Stimulated activated CD4-positive, alpha-beta T cell treated with anti-CD3 and anti-CD28 coated beads, Interleukin-2, amount 100 ng/mL, for 24 hours (primary cell): ENCODE data around the gene ATXN2.
"Not testable (repeated sequence)": the region's sequence is repeated elsewhere in the genome, so short reads cannot be mapped to it uniquely, and the experiment has no call there.

Experiments used
- DNase-seq, 2 donors: peaks; one replicate each; pipeline ENCODE4 v3.0.0-alpha.2; 2020

ATXN2 gene

GRCh38 chr12:111598637-111599452, at the start of gene ATXN2:
TSS of gene ATXN2 (minus strand) at chr12:111599315. CDS start at chr12:111599034, 281 bp downstream.
- DNase-seq: peak; percentile 65 to 69

GRCh38 chr12:111645433-111645832, 46.3 kb upstream of the ATXN2 start:
- DNase-seq: no peak

- DNase-seq: no peak
These were observed 44.3 kb upstream of the ATXN2 start for GRCh38 chr12:111643427-111643826.

GRCh38 chr12:111642681-111643426, 43.7 kb upstream of the ATXN2 start:
- DNase-seq: no peak

GRCh38 chr12:111640506-111640905, 41.4 kb upstream of the ATXN2 start:
- no peak for DNase-seq

- no peak for DNase-seq
These were observed 39.4 kb upstream of the ATXN2 start for GRCh38 chr12:111638556-111638955.

GRCh38 chr12:111636209-111636945, 37.3 kb upstream of the ATXN2 start:
- DNase-seq: no peak

- no peak for DNase-seq
These were observed 36.4 kb upstream of the ATXN2 start for GRCh38 chr12:111635524-111635923.

GRCh38 chr12:111628505-111629260, 29.6 kb upstream of the ATXN2 start:
- DNase-seq: no peak

GRCh38 chr12:111626230-111626629, 27.1 kb upstream of the ATXN2 start:
- no peak for DNase-seq

- DNase-seq: no peak
These were observed 25.4 kb upstream of the ATXN2 start for GRCh38 chr12:111624540-111624939.

- not testable (repeated sequence) for DNase-seq
These were observed 18.7 kb upstream of the ATXN2 start for GRCh38 chr12:111617841-111618240.

- DNase-seq: no peak
These were observed 17.1 kb upstream of the ATXN2 start for GRCh38 chr12:111616177-111616623.

- no peak for DNase-seq
These were observed 8.1 kb upstream of the ATXN2 start for GRCh38 chr12:111607239-111607638.

- no peak for DNase-seq
These were observed 7.7 kb upstream of the ATXN2 start for GRCh38 chr12:111606767-111607230.

- DNase-seq: no peak
These were observed 7.0 kb upstream of the ATXN2 start for GRCh38 chr12:111605911-111606766.

GRCh38 chr12:111602857-111603256, 3.7 kb upstream of the ATXN2 start:
- not testable (repeated sequence) for DNase-seq

- DNase-seq: no peak
These were observed 3.2 kb upstream of the ATXN2 start for GRCh38 chr12:111602348-111602747.

GRCh38 chr12:111600986-111601385, 1.9 kb upstream of the ATXN2 start:
- DNase-seq: not testable (repeated sequence)

GRCh38 chr12:111600205-111600642, 1.1 kb upstream of the ATXN2 start:
- DNase-seq: no peak
